Measurements from ENCODE around the gene SEMA3G. TPM values are rescaled to one million over a fixed set of nuclear protein-coding genes. Genes with fewer than 3 reads are reported as not detected.

Gene SEMA3G
- total RNA-seq, 4 donors from 2014 or later = 4.4 to 91.2 (median 16.7) TPM

DNA sequence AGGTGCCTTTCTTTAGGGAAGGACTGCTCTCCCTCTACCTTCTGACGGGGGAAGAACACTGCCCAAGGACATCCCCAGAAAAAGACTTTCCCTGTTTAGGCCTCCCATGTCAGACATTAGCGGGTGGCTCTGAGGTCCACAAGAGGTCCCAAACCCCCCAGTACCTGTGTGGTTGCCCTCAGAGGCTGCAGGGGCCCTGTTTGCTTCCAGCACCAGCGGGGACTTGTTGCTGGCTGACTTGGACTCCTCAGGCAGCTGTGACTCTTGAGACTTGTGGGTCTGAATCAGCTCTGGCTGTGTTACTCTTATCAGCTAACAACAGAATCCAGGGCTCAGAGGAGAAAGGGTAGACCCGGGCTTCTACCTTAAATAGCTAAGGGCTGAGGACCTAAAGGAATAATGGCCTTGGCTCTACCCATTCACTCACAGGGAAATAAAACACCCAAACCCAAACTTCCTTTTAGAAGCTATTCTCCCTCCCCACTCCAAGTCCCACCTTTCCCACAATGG is 39.2 kb downstream of the SEMA3G start:
- TF ChIP-seq CTCF (IDR thresholded peaks at IDR 0.05) = no peak
- H3K27me3 ChIP-seq = no peaks in the 10 kb centered on the region
- no peak for DNase-seq
- intact Hi-C loops (cut with DNase I; ENCODE audit: low total_unique reads) = loop anchor here (5.0 kb wide), 1 partner anchor 123 kb away; no protein-coding TSS in a partner anchor
- no peak overlapping the region for H3K4me3 ChIP-seq
- H3K9me3 ChIP-seq = no peaks in the 10 kb centered on the region
- no peaks in the 10 kb centered on the region for H3K36me3 ChIP-seq
- peaks cover 0 to 5% of the 10 kb centered on the region in 2 donors for H3K4me1 ChIP-seq
- H3K27ac ChIP-seq = no peak overlapping the region

DNA sequence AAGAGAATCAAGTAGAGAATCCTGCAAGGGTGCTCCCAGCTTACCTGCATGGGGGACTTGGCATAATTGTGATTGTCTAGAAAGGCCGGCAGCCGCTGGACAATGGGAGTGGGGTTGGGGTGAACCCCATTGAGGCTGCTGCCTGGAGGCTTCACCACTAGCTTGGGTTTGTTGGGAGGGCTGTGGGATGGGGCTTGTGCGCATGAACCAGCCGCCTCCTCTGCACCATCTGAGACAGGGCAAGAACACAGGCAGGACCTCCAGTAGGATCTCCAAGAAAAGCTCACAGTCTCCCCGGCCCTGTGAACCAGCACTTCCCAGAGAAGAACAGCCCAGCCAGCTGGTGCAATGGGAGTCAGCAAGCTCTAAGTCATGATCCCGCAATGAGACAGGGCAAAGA is 39.8 kb downstream of the SEMA3G start:
- H3K4me3 ChIP-seq = no peak overlapping the region
- no peak for DNase-seq
- no peak overlapping the region for H3K27ac ChIP-seq
- no peaks in the 10 kb centered on the region for H3K9me3 ChIP-seq
- H3K36me3 ChIP-seq = no peaks in the 10 kb centered on the region
- intact Hi-C loops (cut with DNase I; ENCODE audit: low total_unique reads) = loop anchor here (5.0 kb wide), 1 partner anchor 123 kb away; no protein-coding TSS in a partner anchor
- no peaks in the 10 kb centered on the region for H3K27me3 ChIP-seq
- H3K4me1 ChIP-seq = peaks cover 0 to 5% of the 10 kb centered on the region in 2 donors
- TF ChIP-seq POLR2A (IDR thresholded peaks at IDR 0.05) (no peak), CTCF (IDR thresholded peaks at IDR 0.05) (no peak)

DNA sequence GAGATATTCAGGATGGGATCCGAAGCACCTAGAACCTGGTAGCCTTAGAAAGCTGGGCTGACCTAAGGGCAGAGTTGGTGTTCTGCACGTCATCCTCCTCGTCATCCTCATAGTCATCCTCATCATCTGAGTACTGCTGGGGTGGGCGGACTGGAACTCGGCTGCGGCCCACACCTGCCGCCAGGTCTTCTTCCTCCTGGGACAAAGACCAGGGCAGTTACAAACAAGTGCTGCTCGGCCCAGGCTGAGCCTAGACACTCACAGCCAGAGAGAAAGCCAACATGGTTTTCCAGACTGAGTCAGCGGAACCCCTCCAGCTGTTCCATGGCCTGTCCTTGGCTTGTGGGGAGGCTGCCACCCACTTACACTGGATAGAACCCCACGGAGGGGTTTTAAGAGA is 40.5 kb downstream of the SEMA3G start:
- TF ChIP-seq POLR2A (IDR thresholded peaks at IDR 0.05) (no peak), CTCF (IDR thresholded peaks at IDR 0.05) (no peak)
- intact Hi-C loops (cut with DNase I; ENCODE audit: low total_unique reads) = no loop called here
- Histone ChIP-seq H3K27me3 (no peaks in the 10 kb centered on the region), H3K4me1 (peaks cover 0 to 5% of the 10 kb centered on the region in 2 donors), H3K27ac (no peak overlapping the region), H3K4me3 (no peak overlapping the region), H3K36me3 (no peaks in the 10 kb centered on the region), H3K9me3 (no peaks in the 10 kb centered on the region)
- DNase-seq = no peak

- H3K9me3 ChIP-seq = no peaks in the 10 kb centered on the region
- DNase-seq = no peak
- H3K4me1 ChIP-seq = peaks cover 0 to 2% of the 10 kb centered on the region in 2 donors
- no peak for TF ChIP-seq CTCF (IDR thresholded peaks at IDR 0.05)
- no peak for TF ChIP-seq POLR2A (IDR thresholded peaks at IDR 0.05)
- no peaks in the 10 kb centered on the region for H3K27me3 ChIP-seq
- no peaks in the 10 kb centered on the region for H3K36me3 ChIP-seq
- H3K4me3 ChIP-seq = no peak overlapping the region
- no peak overlapping the region for H3K27ac ChIP-seq
- intact Hi-C loops (cut with DNase I; ENCODE audit: low total_unique reads) = no loop called here
Observed at GRCh38 chr3:52403955-52404354, 40.9 kb downstream of the SEMA3G start.

DNA sequence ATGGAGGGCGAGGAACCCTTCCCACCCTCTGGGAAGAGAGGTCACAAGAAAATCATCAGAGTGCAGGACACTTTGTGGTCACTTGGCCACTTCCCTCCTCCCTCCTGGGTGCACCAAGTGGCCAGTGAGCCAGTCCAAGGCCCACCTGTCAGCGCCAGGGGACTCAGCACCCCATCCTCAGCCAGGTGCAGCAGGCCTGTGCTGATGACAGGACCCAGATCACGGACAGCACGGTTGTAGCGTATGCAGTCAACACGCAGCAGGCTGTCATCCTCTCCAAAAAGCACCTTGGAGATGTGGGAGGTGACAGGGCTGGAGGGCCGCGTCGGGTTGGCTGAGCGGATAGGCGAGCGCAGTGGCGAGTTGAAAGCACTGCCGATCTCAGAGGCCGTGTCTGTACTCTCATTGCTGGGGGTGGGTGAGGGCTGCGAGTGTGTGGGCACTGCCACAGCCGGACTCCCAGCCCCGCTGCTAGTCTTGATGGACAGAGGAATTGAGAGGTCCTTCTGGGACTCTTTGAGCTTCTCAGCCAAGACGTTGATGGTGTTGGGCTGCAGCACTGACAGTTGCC is 41.5 kb downstream of the SEMA3G start:
- DNase-seq = no peak
- Histone ChIP-seq H3K36me3 (no peaks in the 10 kb centered on the region), H3K9me3 (no peaks in the 10 kb centered on the region), H3K4me1 (no peaks in the 10 kb centered on the region), H3K27me3 (no peaks in the 10 kb centered on the region), H3K4me3 (no peak overlapping the region), H3K27ac (no peak overlapping the region)
- intact Hi-C loops (cut with DNase I; ENCODE audit: low total_unique reads) = no loop called here
- TF ChIP-seq POLR2A (IDR thresholded peaks at IDR 0.05) (no peak), CTCF (IDR thresholded peaks at IDR 0.05) (no peak)

Data from uterus (tissue), 4 donors.